Measurements from ENCODE around the gene USP37. TPM values are rescaled to one million over a fixed set of nuclear protein-coding genes. Genes with fewer than 3 reads are reported as not detected.
"Not testable (repeated sequence)": the region's sequence is repeated elsewhere in the genome, so short reads cannot be mapped to it uniquely, and the experiment has no call there.

Gene USP37
- polyA plus RNA-seq, 1 of the 3 experiments (the other 2 are of a cell fraction), result 0.95 TPM

DNA sequence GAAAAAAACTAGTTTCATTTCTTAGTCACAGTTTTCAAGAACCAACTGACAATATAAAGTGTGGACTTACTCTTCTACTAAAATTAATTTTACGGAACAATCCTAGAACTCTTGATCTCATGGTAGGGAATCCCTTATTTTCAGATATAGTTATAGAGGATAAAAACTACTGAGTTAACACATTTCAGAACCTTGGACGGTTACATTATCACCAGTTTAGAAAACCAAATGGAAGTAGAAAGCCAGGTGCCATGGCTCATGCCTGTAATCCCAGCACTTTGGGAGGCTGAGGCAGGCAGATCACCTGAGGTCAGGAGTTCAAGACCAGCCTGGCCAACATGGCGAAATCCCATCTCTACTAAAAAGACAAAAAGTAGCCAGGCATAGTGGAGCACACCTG lies 13.9 kb downstream of the USP37 start:
- H3K27me3 ChIP-seq (ENCODE audit: insufficient read depth); H2AFZ ChIP-seq (ENCODE audit: low read depth); CTCF ChIA-PET; H3K4me2 ChIP-seq; H3K9me3 ChIP-seq; H3K4me3 ChIP-seq (ENCODE audit: low read depth in 2 of 2, low read length in 1 of 2); H3K4me1 ChIP-seq (ENCODE audit: control insufficient read depth in 1 of 2, insufficient read depth in 2 of 2, low read depth in 1 of 2, low read length in 1 of 2); H3K79me2 ChIP-seq (ENCODE audit: insufficient read depth); H3K27ac ChIP-seq (ENCODE audit: low read depth in 2 of 2, low read length in 1 of 2); H3K9ac ChIP-seq; DNase-seq; POLR2A ChIA-PET; H4K20me1 ChIP-seq (ENCODE audit: insufficient read depth); H3K9me2 ChIP-seq: not testable (repeated sequence)
- Histone ChIP-seq H3K36me3 (replicated peaks in 1 of 2; ENCODE audit: control insufficient read depth in 1 of 2, insufficient read depth in 2 of 2, low read length in 1 of 2) (peaks cover 46 to 64% of the 10 kb centered on the region in 2 experiments), H3F3A (replicated peaks; ENCODE audit: insufficient read depth) (peaks cover 14% of the 10 kb centered on the region)
- 92% methylated on average over 3 of the region's 3 CpGs for WGBS (ENCODE audit: low lambda C conversion rate)

- ChIA-PET POLR2A (no interaction called here), CTCF (no interaction called here)
- no peak overlapping the region for H3K4me3 ChIP-seq (ENCODE audit: low read depth in 2 of 2, low read length in 1 of 2)
- TF ChIP-seq, protein P1, sequence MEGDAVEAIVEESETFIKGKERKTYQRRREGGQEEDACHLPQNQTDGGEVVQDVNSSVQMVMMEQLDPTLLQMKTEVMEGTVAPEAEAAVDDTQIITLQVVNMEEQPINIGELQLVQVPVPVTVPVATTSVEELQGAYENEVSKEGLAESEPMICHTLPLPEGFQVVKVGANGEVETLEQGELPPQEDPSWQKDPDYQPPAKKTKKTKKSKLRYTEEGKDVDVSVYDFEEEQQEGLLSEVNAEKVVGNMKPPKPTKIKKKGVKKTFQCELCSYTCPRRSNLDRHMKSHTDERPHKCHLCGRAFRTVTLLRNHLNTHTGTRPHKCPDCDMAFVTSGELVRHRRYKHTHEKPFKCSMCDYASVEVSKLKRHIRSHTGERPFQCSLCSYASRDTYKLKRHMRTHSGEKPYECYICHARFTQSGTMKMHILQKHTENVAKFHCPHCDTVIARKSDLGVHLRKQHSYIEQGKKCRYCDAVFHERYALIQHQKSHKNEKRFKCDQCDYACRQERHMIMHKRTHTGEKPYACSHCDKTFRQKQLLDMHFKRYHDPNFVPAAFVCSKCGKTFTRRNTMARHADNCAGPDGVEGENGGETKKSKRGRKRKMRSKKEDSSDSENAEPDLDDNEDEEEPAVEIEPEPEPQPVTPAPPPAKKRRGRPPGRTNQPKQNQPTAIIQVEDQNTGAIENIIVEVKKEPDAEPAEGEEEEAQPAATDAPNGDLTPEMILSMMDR (IDR thresholded peaks at IDR 0.05), result no peak
- no peak for TF ChIP-seq RAD21 (IDR thresholded peaks at IDR 0.05; ENCODE audit: low read length)
- TF ChIP-seq EZH2phosphoT487 (IDR thresholded peaks at IDR 0.05; ENCODE audit: borderline replicate concordance, low read depth), result no peak
- no peak for TF ChIP-seq TEAD4 (IDR thresholded peaks at IDR 0.05; ENCODE audit: borderline replicate concordance, insufficient read depth)
- TF ChIP-seq ZBTB33 (IDR thresholded peaks at IDR 0.05; ENCODE audit: borderline replicate concordance, low read depth), result no peak
- TF ChIP-seq YY1 (IDR thresholded peaks at IDR 0.05; ENCODE audit: low read depth), result no peak
- TF ChIP-seq, protein P2, sequence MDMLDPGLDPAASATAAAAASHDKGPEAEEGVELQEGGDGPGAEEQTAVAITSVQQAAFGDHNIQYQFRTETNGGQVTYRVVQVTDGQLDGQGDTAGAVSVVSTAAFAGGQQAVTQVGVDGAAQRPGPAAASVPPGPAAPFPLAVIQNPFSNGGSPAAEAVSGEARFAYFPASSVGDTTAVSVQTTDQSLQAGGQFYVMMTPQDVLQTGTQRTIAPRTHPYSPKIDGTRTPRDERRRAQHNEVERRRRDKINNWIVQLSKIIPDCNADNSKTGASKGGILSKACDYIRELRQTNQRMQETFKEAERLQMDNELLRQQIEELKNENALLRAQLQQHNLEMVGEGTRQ (IDR thresholded peaks at IDR 0.05; ENCODE audit: borderline replicate concordance, low read depth, low read length), result no peak
- TF ChIP-seq MXI1 (IDR thresholded peaks at IDR 0.05; ENCODE audit: low read depth, low read length), result no peak
- no peak for TF ChIP-seq FOSL2 (IDR thresholded peaks at IDR 0.05; ENCODE audit: borderline replicate concordance, low read depth)
- no peak for TF ChIP-seq RCOR1 (IDR thresholded peaks at IDR 0.05; ENCODE audit: low read length)
- TF ChIP-seq FOXJ3 (CRISPR knock-in tag; IDR thresholded peaks at IDR 0.05), result no peak
- no peak for TF ChIP-seq TAF1 (IDR thresholded peaks at IDR 0.05; ENCODE audit: borderline replicate concordance, low read depth, low read length)
- H3F3A ChIP-seq (replicated peaks; ENCODE audit: insufficient read depth), result peaks cover 2% of the 10 kb centered on the region
- H3K4me1 ChIP-seq (ENCODE audit: control insufficient read depth in 1 of 2, insufficient read depth in 2 of 2, low read depth in 1 of 2, low read length in 1 of 2), result no peaks in the 10 kb centered on the region
- H2AFZ ChIP-seq (ENCODE audit: low read depth), result no peak overlapping the region
- H3K9me2 ChIP-seq, result no peaks in the 10 kb centered on the region
- H3K36me3 ChIP-seq (replicated peaks in 1 of 2; ENCODE audit: control insufficient read depth in 1 of 2, insufficient read depth in 2 of 2, low read length in 1 of 2), result peaks cover 57 to 68% of the 10 kb centered on the region in 2 experiments
- no peaks in the 10 kb centered on the region for H3K79me2 ChIP-seq (ENCODE audit: insufficient read depth)
- H4K20me1 ChIP-seq (ENCODE audit: insufficient read depth), result no peaks in the 10 kb centered on the region
- no peak for DNase-seq
- no peak overlapping the region for H3K4me2 ChIP-seq
- H3K27me3 ChIP-seq (ENCODE audit: insufficient read depth), result no peaks in the 10 kb centered on the region
- no peaks in the 10 kb centered on the region for H3K9me3 ChIP-seq
- no peak overlapping the region for H3K27ac ChIP-seq (ENCODE audit: low read depth in 2 of 2, low read length in 1 of 2)
- no peak overlapping the region for H3K9ac ChIP-seq
Measured at GRCh38 chr2:218547978-218548377, 20.2 kb downstream of the USP37 start.
